Activated CD8-positive, alpha-beta memory T cell treated with anti-CD3 and anti-CD28 coated beads for 48 hours (primary cell): ENCODE measurements around the gene MGRN1.
A peak's percentile ranks its signal among the peaks of the same experiment; 100 is the strongest.

Source experiments
- DNase-seq, 3 experiments: peaks; one replicate each; pipeline ENCODE4 v3.0.0-alpha.2; 2020; ENCODE audit warnings: low read depth in 2 of 3, low spot score in 2 of 3

Gene MGRN1

DNA sequence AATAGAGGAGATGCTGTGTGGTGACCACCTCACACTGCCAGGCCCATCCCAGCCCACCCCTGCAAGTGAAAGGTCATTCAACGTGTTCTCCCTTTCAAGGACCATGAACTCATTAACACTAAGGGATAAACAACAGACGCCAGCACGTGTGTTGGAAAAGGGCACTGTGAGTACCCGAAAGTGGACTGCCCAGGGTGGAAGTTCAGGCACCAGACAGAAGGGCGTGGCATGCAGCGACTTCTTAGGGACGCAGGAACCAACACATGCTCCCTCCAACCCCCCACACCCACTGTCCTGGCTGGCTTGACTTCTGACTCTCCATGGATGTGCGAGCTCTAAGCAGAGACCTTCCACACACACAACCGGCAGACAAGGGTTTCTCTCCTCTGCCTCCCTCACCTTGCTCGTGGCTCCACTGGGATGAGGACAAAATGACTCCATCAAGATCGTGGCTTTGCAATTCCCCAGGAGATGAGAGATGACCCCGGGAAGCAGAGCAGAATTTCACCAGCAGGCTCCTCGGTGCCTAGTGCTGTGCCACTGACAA lies 20.9 kb upstream of the MGRN1 start:
- DNase-seq, result no peak

DNA sequence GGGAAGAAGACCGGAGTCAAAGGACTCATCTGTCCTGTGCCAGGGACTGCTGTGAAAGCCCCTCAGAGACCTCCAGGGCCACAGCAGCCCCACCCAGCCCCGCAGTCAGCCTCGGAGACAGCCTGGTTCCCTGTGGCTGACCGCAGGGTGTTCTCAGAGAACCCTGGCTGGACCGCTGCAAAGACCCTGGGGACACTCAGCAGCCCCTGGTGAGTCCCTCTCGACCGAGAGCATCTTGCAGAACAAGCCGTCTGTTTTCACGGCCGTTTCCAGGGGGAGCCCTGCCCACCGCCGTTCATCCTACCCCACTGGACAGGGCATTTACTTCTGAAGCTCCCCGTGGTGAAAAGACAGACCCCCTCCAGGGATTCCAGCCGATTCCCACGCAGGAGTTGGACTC lies 20.2 kb upstream of the MGRN1 start:
- no peak for DNase-seq

DNA sequence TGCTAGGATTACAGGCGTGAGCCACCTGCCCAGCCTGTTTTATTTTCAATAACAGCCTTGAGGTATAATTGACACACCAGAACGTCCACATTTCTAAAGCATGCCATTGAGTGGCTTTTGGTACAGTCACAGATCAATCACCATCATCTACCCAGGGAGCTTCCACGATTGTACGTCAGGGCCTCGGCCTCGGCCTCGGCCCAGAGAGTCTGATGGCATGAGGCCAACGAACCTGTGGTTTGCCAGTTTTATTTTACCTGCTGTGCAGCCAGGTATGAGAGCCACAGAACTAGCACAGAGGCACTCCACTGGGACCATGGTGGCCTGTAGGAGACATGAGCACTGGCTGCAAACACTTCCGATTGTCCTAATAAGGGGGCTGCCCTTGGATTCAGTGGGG lies 18.3 kb upstream of the MGRN1 start:
- no peak for DNase-seq

DNA sequence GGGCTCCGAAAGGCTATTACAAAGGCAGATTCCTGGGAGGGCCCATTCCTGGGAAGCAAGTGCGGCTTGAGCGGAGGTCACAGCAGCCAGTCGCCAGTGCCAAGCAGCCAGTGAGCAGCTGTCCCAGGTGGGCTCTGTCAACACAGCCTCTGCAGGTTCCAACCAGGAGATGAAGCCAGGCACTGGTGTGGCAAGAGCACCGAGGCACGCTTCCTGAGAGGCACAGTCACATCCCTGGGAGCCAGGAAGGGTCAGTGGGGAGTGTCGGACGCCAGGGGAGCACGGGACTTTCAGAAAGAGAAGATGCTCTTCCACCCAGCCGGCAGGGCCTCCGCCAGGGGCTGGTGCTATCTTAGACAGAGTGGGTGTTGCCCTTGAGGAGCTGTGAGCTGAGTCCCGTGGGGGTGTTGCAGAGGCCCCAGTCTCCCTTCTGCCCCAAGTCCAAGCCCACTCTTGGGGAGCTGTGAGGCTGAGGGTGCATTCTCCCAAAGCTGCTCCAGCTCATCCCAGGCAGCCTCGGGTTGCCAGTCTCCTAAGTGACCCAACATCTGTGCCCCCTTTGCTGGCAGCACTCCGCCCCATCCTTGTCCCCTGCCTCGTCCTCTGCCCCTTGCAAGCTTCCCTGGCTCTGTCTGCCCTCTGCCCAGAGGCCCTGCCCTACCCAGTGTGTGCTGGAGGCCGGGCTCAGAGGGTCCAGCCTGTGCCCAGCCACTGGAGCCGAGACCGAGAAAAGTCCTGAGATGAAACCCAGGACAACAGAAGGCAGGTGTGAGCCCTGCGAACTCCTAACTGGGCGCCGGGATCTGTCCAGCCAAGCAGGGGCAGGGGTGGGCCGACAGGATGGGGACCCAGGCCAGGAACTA lies 16.6 kb upstream of the MGRN1 start:
- no peak for DNase-seq

DNA sequence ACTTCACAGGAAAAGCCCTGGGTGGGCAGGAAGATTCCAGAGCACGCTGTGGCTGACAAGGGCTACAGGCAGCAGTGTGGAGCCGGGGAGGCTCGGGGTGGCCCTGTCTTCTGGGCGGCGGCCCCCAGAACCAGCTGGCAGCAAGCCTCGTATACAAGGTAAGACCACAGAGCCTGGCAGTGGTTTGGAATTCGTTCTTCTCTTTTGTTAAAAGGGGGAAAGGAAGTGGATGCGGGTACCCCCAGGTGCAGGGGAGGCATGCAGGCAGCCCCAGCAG lies 16.0 kb upstream of the MGRN1 start:
- no peak for DNase-seq

DNA sequence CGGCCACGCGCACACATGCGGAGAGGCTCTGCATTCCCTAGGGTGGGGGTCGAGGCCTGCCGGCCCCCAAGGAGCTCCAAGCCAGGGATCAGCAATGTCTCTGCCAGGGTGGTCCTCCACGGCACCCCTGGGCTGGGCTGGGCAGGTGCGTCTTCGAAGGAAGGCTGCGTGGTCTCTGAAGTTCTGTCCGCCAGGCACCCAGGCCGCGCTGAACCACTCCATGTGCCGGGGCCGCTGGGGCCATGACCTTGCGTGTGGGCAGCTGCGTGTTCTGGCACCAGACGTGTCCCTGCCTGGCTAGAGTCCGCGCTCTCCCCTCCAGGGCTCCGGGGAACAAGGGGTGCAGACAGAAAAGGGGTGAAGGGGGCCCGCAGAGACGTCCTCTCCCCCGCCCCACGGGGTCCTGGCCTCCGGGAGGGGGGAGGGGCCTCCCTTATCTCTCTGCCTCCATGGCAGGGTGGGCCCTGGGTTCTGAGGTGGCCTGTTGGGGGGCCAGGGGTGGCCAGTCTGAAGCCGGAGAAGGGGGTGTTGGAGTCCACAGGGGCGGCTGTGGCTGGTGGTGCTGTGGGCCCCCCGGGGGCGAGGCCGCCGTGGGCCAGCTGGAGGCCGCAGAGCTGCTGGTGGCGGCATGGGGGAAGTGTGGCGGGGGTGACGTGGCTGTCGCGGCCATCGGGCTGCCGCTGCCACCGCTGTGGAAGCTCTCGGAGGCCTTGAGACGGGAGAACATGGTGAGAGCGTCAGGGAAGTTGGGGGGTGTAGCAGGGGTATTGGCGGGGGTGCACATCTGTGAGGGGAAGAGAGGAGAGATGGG lies 15.2 kb upstream of the MGRN1 start:
- no peak for DNase-seq

DNA sequence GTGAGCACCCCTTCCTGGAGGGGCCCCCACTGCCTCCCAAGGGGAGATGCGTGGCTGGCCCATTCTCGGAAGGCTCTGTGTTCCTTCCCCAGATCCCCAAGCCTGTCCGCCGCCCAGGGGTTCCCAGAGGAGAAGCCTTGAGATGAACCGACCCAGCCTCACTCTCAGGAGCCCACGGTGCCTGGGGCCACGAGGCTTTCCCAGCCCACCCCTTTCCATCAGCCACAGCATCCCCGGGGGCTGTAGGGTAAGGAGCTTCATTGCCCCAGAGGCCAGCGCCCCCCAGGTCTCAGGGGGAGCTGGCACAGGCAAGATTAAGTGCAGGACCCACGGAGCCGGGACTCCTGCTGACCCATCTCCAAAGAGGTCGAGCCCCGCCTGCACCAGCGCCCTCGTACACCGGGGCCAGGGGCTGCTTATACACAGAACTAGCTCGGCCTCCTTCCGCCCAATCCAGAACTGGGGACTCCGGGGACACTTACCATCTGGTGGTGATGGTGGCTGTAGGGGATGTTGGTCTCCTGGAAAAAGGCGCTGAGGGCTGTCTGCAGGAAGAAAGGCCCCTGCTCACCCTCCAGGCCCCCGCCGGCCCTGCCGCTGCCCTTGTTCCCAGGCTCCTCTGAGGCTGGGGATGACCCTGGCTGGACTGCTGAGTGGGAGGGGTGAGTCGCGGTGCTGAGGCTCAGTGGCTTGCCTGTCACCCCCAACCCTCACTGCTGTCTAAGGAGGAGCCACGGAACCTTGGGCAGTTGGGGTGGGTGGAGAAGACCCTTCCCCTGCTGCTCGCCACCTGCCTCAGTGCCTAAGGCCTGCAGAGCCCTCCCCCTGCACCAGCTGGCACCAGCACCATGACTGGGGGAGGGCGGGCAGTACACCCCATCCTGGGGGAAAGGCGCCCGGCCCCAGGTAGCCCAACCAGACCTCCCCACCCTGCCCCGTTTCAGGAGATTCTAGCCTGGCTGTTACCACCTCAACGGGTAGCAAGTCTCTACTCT lies 14.3 kb upstream of the MGRN1 start:
- no peak for DNase-seq

DNA sequence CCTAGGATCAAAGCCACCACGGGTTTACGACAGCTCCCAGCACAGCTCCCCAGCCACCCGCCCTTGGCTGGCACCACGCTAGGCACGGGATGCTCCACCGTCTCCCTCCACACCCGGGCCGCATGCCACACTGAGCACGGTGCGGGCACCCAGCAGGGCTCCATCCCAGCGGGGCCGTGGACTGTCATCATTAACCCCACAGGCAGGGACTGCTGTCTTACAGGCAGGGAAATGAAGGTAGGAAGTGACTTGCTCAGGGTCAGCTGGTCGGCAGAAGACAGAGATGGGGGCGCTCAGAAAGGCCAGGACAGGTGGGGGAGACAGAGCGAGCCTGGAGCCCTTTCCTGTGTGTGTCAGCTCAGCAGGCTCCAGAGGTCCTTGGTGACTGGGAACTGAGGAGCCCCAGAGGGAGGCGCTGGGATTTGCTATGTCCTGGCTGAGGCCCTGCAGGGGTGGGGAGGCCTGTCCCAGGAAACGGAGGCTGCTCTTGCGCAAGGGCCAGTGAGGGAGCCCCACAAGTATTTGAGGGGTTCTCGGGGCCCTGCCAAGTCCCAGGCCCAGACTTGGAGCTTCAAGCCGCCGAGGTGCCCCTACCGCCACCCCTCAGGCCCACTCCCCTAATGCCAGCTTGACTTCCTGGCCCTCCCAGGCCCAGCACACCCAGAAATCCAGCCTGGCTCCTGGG lies 13.1 kb upstream of the MGRN1 start:
- no peak for DNase-seq

DNA sequence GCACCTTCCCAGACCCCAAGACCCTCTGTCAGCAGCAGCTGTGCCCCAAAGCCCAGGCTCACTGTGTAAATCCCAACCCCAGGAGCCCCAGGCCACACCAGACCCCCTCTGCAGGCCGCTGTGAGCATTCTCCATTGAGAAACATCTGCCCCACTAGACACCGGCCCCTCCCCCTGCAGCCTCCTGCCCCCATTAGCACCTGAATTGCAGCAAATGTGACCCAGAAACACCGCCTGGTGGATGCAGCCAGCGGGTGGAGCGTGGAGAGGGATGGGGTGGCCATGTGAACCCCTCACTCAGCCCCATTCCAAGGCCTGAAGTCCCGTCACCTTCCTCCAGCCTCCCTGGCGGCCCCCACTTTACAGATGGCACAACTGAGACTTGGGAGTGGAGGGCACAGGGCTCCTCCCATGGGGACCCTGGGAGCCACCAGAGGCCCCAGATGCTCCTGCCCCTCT lies 12.1 kb upstream of the MGRN1 start:
- no peak for DNase-seq

DNA sequence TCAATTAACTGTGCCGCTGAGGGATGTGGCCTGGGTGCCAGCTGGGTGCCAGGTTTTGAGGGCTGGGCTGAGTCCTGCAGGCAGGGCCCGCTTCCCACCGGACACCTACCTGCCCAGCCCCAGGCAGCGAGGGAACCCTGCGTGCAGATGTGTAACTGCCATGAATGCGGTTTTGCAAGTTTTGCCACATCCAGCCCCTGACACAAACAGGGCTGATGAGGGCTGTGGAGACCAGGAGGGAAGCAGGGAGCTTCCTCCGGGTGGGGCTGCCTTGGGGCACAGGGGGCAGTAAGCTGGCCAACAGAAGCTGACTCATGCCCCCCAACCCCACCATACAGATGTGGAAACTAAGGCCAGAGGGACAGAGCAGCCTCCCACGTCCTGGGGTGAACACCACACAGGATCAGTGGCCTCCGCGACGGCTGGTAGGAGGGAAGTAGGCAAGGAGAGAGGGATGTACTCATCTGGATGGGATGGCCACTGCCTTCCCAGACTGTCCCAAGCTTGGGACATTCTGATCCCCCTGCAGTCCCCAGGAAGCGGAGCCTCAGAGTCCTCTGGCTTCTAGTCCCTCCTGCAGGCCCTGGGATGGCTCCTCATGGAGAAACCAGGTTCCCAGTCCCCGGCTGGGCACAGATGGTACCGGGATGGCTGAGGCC lies 11.5 kb upstream of the MGRN1 start:
- DNase-seq, result no peak

DNA sequence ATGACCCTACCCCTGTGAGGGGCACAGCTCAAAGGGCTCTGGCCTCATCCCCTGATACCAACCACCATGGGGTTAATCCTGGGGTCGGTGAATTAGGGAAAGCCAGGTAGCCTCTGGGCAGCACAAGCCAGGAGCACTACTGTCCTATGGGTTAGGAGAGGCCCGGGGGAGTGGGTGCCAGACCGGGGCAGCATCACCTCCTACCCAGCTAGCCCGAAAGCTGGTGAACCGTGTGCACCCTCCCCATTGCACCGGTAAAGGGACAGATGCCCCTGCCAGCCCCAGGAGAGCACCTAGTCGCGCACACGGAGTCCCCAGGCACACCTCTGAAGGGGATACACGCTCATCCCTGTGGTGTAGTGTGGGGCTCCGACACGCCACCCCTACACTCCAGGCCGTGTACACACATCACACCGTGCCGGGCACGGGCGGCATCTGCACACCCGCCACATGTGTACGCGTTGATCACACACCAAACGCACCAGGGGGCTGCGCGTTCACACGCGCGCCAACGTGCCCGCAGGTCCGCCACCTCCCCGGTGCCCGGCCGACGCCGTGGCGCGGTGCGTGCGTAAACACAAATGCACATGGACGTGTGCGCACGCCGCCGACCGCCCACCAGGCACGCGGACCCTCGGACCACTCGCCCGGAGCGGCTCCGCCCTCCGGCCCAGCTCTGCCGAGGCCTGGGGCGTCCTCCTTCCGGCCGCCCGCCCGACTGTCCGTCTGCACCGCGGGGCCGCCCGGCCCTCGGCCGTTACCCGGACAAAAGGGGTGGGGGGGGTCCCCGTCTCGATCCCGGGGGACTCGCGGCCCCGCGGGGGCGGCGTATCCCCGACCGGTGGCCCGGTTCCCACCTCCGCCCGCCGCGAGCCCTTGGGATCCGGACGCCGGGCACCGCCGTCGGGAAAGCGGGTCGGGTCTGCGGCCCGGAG lies 10.7 kb upstream of the MGRN1 start:
- DNase-seq, result no peak

DNA sequence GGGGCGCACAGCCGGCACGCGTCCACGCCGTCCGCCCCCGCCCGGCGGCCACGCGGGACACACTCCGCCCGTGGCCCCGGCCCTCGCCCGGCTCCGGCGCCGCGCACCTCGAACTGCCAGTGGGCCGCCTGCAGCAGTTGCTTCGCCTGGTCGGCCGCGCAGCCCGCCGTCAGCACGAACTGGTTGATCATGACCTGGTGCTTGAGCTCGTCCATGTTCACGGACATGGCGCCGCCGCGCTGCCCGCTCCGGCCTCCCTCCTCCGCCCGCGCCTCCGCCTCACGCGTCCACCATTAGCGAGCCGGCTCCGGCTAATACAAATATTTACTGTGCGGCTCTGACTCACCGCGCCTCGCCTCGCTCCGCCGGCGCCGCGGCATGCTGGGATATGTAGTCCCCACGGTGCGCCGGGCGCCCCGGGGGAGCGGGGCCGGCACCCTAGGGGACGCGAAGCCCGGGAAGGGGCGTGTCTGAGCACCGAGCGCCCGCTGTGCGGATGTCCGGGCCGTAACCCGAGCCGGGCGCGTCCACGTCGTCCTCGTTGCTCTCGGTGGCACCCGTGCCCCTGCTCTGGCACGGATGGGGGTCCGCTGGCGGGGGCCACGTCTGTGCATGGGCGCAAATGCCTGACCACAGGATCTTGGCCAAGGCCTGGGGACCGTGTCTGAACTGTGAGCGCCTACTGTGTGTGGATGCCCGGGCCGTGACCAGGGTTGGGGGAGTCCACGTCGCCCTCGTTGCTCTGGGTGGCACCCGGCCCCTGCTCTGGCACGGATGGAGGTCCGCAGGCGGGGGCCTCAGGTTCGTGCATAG lies 9.8 kb upstream of the MGRN1 start, which contains the start of gene UBALD1:
UBALD1 (minus strand) TSS at position 318 of the 813 bp plus-strand sequence; CDS start at position 227, 91 bp downstream.
- DNase-seq, result peak; percentile 60 to 68 (median 67)

DNA sequence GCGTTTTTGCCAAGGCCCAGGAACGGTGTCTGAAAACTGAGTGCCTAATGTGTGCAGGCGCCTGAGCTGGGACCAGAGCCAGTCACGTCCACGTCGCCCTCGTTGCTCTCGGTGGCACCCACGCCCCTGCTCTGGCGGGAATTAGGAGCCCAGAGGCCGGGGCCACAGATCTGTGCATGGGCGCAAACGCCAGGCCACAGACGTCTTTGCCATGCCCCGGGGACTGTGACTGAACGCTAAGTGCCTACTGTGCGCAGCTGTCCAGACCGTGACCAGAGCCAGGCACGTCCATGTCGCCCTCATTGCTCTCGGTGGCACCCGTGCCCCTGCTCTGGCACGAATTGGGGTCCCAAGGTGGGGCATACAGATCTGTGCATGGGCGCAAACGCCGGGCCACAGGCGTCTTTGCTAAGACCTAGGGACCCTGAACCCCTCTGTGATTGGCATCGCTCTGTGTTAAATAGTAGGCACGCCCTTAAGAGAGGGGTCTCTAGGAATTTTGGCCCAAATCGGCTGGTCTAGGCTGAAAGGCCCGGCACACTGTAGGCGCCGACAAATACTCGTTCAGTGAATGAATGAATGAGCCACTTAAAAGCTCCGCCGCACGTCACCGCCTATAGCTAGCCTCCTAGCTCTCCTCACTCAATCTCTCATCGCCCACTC lies 9.1 kb upstream of the MGRN1 start:
- no peak for DNase-seq

DNA sequence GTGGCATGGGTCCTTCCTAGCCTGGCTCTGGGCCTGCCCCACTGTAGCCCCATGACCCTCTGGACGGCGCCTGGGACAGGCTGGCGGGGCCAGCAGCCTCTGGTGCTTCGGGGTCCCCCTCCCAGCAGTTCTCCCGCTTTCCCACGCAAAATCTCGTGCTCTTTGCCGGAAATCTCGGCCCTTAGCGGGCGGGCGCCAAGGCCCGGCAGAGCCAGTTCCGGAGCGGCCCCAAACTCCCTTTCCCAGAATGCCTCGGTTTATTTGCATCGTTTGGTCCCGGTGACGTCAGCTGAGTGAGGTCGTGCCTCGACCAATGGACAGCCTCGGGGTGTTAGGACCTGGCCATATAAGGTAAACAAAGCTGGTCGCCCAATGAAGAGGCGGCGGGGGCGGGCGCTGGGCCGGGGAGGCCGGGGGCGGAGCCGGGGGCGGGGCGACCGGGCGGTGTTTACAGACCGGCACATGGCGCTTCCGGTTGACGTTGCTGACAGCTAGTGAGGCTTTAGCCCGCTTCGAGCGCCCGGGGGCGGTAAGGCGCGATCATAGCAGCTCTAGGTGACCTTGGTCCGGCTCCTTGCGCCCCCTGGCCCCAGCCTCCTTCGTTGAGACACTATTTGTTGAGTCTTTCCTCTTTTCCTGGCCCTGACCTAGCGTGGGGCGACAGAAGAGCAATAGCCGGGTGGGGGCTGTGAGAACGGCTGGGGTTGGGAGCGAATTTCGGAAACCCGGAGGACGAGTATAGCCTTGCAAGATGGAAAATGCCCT lies 8.4 kb upstream of the MGRN1 start:
- DNase-seq, result peak; percentile 95 to 98 (median 98)

DNA sequence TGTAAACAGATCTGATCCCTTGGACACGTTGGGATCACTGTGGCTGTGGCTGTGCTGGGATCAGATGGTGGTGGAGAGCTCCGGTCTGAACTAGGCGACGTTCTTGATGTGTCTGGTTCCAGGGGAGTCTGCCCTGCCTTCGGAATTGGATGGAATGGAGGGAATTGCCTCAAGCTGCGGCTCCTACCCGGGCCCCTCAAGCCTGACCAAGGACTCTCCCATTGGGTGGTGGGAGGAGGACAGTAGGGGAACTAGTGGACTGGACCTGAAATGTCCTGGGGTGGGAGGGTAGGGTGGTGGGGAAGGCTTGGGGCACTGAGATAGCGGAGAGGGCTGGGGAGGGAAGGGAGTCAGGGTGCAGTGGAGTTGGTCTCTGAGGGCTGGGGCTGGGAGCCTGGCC lies 6.7 kb upstream of the MGRN1 start:
- no peak for DNase-seq

DNA sequence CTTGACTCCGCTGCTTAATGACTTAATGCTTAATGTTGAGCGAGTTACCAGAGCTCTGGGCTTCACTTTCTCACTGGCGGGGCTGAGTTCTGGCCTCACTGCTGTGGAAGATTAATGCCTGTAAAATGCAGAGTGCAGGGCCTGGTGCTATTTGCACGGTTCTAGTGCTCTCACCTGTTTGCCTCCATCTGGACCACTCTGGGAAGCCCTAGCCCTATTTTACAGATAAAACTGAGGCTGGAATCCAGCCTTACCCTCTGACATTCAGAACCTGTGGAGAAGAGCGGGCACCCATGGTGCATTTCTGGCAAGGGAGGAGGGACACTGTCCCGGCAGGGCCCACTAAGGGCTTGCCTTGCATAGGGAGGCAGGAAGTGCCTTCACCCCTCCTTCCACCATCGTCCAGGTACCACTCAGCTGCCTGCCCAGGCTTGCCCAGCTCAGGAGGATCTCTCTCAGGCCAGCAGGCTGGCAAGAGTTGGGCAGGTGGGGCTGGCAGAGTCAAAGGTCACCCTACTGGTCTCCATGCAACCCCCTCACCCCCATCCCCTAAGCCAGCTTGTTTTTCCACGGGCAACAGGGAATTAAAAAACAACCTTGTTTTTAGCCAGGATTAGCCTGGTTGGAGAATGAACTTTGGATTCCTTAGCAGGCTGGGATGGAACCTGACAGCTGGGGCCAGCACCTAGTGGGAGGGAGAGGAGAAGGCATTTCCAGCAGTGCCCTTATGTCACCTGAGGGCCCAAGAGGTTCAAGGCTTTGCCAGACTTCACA lies 5.8 kb upstream of the MGRN1 start:
- DNase-seq, result no peak
